IPS DF 4.7 (cell line): Measurements from ENCODE around the gene EEF2.
"Not testable (repeated sequence)": the region's sequence is repeated elsewhere in the genome, so short reads cannot be mapped to it uniquely, and the experiment has no call there.

Experiments used
- DNase-seq: peaks from one replicate; pipeline ENCODE4 v3.0.0-alpha.2; 2013; ENCODE audit warnings: low spot score; ENCODE audit errors: extremely low read depth

EEF2 gene

GRCh38 chr19:4015705-4016402, 30.6 kb upstream of the EEF2 start:
- DNase-seq = no peak

- no peak for DNase-seq
These were observed 29.6 kb upstream of the EEF2 start for GRCh38 chr19:4014541-4015491.

GRCh38 chr19:4013886-4014540, 28.8 kb upstream of the EEF2 start:
- no peak for DNase-seq

GRCh38 chr19:4012975-4013634, 27.8 kb upstream of the EEF2 start:
- DNase-seq = no peak

- DNase-seq = no peak
These were observed 27.1 kb upstream of the EEF2 start for GRCh38 chr19:4012092-4012974.

GRCh38 chr19:4011430-4011829, 26.2 kb upstream of the EEF2 start:
- not testable (repeated sequence) for DNase-seq

- no peak for DNase-seq
These were observed 25.5 kb upstream of the EEF2 start for GRCh38 chr19:4010808-4011110.

- DNase-seq = no peak
These were observed 24.9 kb upstream of the EEF2 start for GRCh38 chr19:4009990-4010807.

GRCh38 chr19:4007836-4008539, 22.7 kb upstream of the EEF2 start:
- DNase-seq = no peak

GRCh38 chr19:4007021-4007835, 22.0 kb upstream of the EEF2 start, which contains the start of gene PIAS4:
Gene PIAS4, plus strand, starts transcription at chr19:4007736. Its CDS starts 25 bp downstream, at chr19:4007761.
- no peak for DNase-seq

- DNase-seq = not testable (repeated sequence)
These were observed 20.2 kb upstream of the EEF2 start for GRCh38 chr19:4005436-4005835.

GRCh38 chr19:4000798-4001197, 15.5 kb upstream of the EEF2 start:
- DNase-seq = not testable (repeated sequence)

- not testable (repeated sequence) for DNase-seq
These were observed 13.6 kb upstream of the EEF2 start for GRCh38 chr19:3998667-3999412.

- no peak for DNase-seq
These were observed 10.3 kb upstream of the EEF2 start for GRCh38 chr19:3995607-3996006.

GRCh38 chr19:3990815-3991117, 5.5 kb upstream of the EEF2 start:
- DNase-seq = no peak

- no peak for DNase-seq
These were observed 2.5 kb upstream of the EEF2 start for GRCh38 chr19:3987619-3988371.
